ENCODE data around the gene UBTD2.

UBTD2 gene

DNA sequence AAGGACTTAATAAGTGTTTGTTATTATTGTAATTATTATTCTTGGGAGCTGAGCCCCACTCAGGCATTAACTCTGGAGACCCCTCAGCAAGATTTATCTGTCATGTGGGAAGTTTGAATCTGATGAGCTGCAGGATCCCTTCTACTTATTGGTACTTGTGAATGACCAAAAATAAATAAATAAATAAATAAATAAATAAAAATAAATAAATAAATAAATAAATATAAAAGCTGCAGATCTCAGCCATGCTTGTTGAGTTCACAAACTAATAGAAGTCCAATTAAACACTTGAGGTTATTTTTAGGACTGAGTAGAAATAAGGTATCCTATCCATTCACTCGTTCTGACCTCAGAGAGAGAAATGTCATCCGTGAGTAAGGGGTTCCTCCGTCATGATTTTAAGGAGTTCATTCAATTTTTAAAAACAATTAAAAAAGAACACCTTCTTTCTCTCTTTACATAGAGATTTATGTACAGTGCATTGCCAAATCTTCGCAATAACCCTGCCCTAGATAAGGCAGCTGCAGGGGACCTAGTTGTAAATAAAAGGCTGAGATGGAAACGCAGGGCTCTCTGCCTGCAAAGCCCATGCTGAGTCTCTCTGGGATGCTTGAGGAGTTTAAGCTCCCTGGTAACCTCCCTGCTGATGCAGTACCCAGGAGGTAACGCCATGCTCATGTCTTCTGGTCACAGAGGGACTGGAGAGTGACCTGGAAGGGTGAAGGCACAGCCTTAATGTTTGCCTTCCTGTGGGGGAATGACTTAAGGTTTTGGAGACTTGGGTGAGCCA is 88.4 kb downstream of the UBTD2 start:
- no peak overlapping the region for H3K18ac ChIP-seq (ENCODE audit: low read length)
- WGBS (ENCODE audit: extremely low coverage, insufficient coverage, insufficient read length): no CpG with 5 or more reads among the region's 6 CpGs
- H2BK5ac ChIP-seq (ENCODE audit: low read depth, low read length, poor library complexity): no peak overlapping the region

GRCh38 chr5:172193872-172194271 is 89.7 kb downstream of the UBTD2 start, which contains the start of gene EFCAB9:
EFCAB9 (plus strand) TSS chr5:172194172; CDS start chr5:172194173, 1 bp downstream.
- no peak within 1 kb of the TSS for H2AFZ ChIP-seq (ENCODE audit: insufficient read depth, low read length, poor library complexity)
- no peak within 1 kb of the TSS for H3K4me2 ChIP-seq (ENCODE audit: low read length)
- H2BK120ac ChIP-seq (ENCODE audit: insufficient read depth, low read length, poor library complexity): no peak within 1 kb of the TSS
- H3K27me3 ChIP-seq (ENCODE audit: insufficient read depth, low read length): no peaks in the 10 kb centered on the region
- DNase-seq: no peak
- no peak within 1 kb of the TSS for H3K14ac ChIP-seq (ENCODE audit: low read length)
- H3K27ac ChIP-seq (ENCODE audit: low read depth, low read length): no peak within 1 kb of the TSS
- H3K4me3 ChIP-seq (ENCODE audit: low read depth, low read length): no peak within 1 kb of the TSS
- no peak within 1 kb of the TSS for H4K8ac ChIP-seq (ENCODE audit: low read depth, low read length)
- no peak within 1 kb of the TSS for H3K18ac ChIP-seq (ENCODE audit: low read length)
- H4K12ac ChIP-seq (ENCODE audit: low read depth, low read length): no peak within 1 kb of the TSS
- H3K4ac ChIP-seq (ENCODE audit: low read depth, low read length): no peak within 1 kb of the TSS
- WGBS (ENCODE audit: extremely low coverage, insufficient coverage, insufficient read length): no CpG with 5 or more reads among the region's 6 CpGs
- no peak within 1 kb of the TSS for H3K9ac ChIP-seq (ENCODE audit: low read length)
- no peaks in the 10 kb centered on the region for H3K79me2 ChIP-seq (ENCODE audit: control insufficient read depth, insufficient read depth, low read length, poor library complexity)
- no peak within 1 kb of the TSS for H2BK5ac ChIP-seq (ENCODE audit: low read depth, low read length, poor library complexity)
- H4K91ac ChIP-seq (ENCODE audit: low read depth, low read length): no peak within 1 kb of the TSS
- H2BK12ac ChIP-seq (ENCODE audit: low read length): no peak within 1 kb of the TSS
- no peak within 1 kb of the TSS for H2AK5ac ChIP-seq (ENCODE audit: low read length)
- no peaks in the 10 kb centered on the region for H3K9me3 ChIP-seq (ENCODE audit: insufficient read depth, low read depth, low read length)
- peaks cover 2% of the 10 kb centered on the region for H3K79me1 ChIP-seq (ENCODE audit: low read length)
- H3K36me3 ChIP-seq (ENCODE audit: control insufficient read depth in 1 of 2, insufficient read depth in 2 of 2, low read length in 2 of 2): no peaks in the 10 kb centered on the region
- H3K23ac ChIP-seq (ENCODE audit: low read length): no peak within 1 kb of the TSS
- no peaks in the 10 kb centered on the region for H3K4me1 ChIP-seq (ENCODE audit: control insufficient read depth in 1 of 2, insufficient read depth in 2 of 2, low read length in 2 of 2)

More for the DNA sequence above, 88.4 kb downstream of the UBTD2 start:
- no peak overlapping the region for H3K4me3 ChIP-seq (ENCODE audit: low read depth, low read length)
- no peak overlapping the region for H2AFZ ChIP-seq (ENCODE audit: insufficient read depth, low read length, poor library complexity)
- H4K8ac ChIP-seq (ENCODE audit: low read depth, low read length): no peak overlapping the region
- H3K27me3 ChIP-seq (ENCODE audit: insufficient read depth, low read length): no peaks in the 10 kb centered on the region
- H3K79me2 ChIP-seq (ENCODE audit: control insufficient read depth, insufficient read depth, low read length, poor library complexity): no peaks in the 10 kb centered on the region
- H3K14ac ChIP-seq (ENCODE audit: low read length): no peak overlapping the region
- DNase-seq: no peak
- H3K4me2 ChIP-seq (ENCODE audit: low read length): no peak overlapping the region
- no peak overlapping the region for H2BK120ac ChIP-seq (ENCODE audit: insufficient read depth, low read length, poor library complexity)
- peaks cover 0 to 1% of the 10 kb centered on the region in 2 experiments for H3K36me3 ChIP-seq (ENCODE audit: control insufficient read depth in 1 of 2, insufficient read depth in 2 of 2, low read length in 2 of 2)
- H3K79me1 ChIP-seq (ENCODE audit: low read length): no peaks in the 10 kb centered on the region
- no peak overlapping the region for H2AK5ac ChIP-seq (ENCODE audit: low read length)
- no peak overlapping the region for H3K23ac ChIP-seq (ENCODE audit: low read length)
- no peak overlapping the region for H3K9ac ChIP-seq (ENCODE audit: low read length)
- H4K91ac ChIP-seq (ENCODE audit: low read depth, low read length): no peak overlapping the region
- no peak overlapping the region for H4K12ac ChIP-seq (ENCODE audit: low read depth, low read length)
- H3K4ac ChIP-seq (ENCODE audit: low read depth, low read length): no peak overlapping the region
- peaks cover 1% of the 10 kb centered on the region for H3K9me3 ChIP-seq (ENCODE audit: insufficient read depth, low read depth, low read length)
- no peaks in the 10 kb centered on the region for H3K4me1 ChIP-seq (ENCODE audit: control insufficient read depth in 1 of 2, insufficient read depth in 2 of 2, low read length in 2 of 2)
- H3K27ac ChIP-seq (ENCODE audit: low read depth, low read length): no peak overlapping the region
- H2BK12ac ChIP-seq (ENCODE audit: low read length): no peak overlapping the region

GRCh38 chr5:172189693-172190296 is 93.8 kb downstream of the UBTD2 start:
- no peaks in the 10 kb centered on the region for H3K9me3 ChIP-seq (ENCODE audit: insufficient read depth, low read depth, low read length)
- no peak overlapping the region for H3K4ac ChIP-seq (ENCODE audit: low read depth, low read length)
- peak overlapping the region; percentile 44 for H3K14ac ChIP-seq (ENCODE audit: low read length)
- peaks cover 15% of the 10 kb centered on the region for H3K79me2 ChIP-seq (ENCODE audit: control insufficient read depth, insufficient read depth, low read length, poor library complexity)
- H2BK5ac ChIP-seq (ENCODE audit: low read depth, low read length, poor library complexity): peak overlapping the region; percentile 2
- H3K4me3 ChIP-seq (ENCODE audit: low read depth, low read length): no peak overlapping the region
- peaks cover 0 to 3% of the 10 kb centered on the region in 2 experiments for H3K36me3 ChIP-seq (ENCODE audit: control insufficient read depth in 1 of 2, insufficient read depth in 2 of 2, low read length in 2 of 2)
- peaks cover 19% of the 10 kb centered on the region for H3K79me1 ChIP-seq (ENCODE audit: low read length)
- H3K18ac ChIP-seq (ENCODE audit: low read length): no peak overlapping the region
- H2AK5ac ChIP-seq (ENCODE audit: low read length): no peak overlapping the region
- H3K27ac ChIP-seq (ENCODE audit: low read depth, low read length): peak overlapping the region; percentile 21
- H2BK12ac ChIP-seq (ENCODE audit: low read length): no peak overlapping the region
- H4K12ac ChIP-seq (ENCODE audit: low read depth, low read length): no peak overlapping the region
- no peak for DNase-seq
- H3K9ac ChIP-seq (ENCODE audit: low read length): no peak overlapping the region
- no peak overlapping the region for H3K23ac ChIP-seq (ENCODE audit: low read length)
- no peak overlapping the region for H2AFZ ChIP-seq (ENCODE audit: insufficient read depth, low read length, poor library complexity)
- peaks cover 4 to 12% of the 10 kb centered on the region in 2 experiments for H3K4me1 ChIP-seq (ENCODE audit: control insufficient read depth in 1 of 2, insufficient read depth in 2 of 2, low read length in 2 of 2)
- no peaks in the 10 kb centered on the region for H3K27me3 ChIP-seq (ENCODE audit: insufficient read depth, low read length)
- no peak overlapping the region for H4K91ac ChIP-seq (ENCODE audit: low read depth, low read length)
- no CpG with 5 or more reads among the region's 3 CpGs for WGBS (ENCODE audit: extremely low coverage, insufficient coverage, insufficient read length)
- peak overlapping the region; percentile 50 for H3K4me2 ChIP-seq (ENCODE audit: low read length)
- no peak overlapping the region for H2BK120ac ChIP-seq (ENCODE audit: insufficient read depth, low read length, poor library complexity)
- peak overlapping the region; percentile 53 for H4K8ac ChIP-seq (ENCODE audit: low read depth, low read length)

DNA sequence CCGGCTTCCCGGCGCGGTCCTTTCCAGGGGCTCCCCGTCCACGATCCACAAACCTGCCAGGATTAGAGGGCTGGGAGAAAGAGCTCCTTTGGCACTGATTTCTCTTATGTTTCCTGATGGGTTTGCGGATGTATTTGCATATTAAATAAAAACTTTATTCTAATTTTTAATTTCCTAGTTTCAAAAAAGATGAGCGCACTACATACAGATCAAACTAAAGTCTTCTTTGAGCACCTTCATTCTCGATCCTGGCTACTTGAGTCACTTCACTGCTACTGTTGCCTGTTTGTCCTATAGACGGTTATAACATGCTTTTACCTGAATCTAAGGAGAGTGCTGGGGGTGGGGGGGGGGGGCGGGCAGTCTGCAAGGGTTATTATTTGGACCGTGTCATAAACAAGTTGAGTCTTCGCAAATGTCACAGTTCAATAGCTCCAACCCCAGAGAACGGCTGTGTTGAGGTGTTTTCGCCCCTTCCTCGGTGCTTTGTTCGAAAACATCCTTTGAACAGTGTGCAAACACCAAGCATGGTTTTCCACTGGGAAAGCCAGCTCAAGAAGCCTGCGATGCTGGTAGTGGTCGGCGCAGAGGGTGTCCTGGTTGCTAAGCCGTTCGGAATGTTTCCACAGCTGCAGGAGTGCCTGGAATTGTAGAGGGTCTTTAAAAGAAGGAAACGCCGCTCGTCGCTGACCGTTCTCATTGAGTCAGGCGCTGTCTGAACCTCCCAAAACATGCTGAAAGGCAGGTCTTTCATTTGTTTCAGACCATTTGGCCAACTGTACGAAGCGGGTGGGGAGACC is 94.5 kb downstream of the UBTD2 start:
- Histone ChIP-seq H3K79me2 (ENCODE audit: control insufficient read depth, insufficient read depth, low read length, poor library complexity) (peaks cover 19% of the 10 kb centered on the region), H2BK12ac (ENCODE audit: low read length) (no peak overlapping the region), H4K8ac (ENCODE audit: low read depth, low read length) (peak overlapping the region; percentile 82)

More for the DNA sequence above, 94.5 kb downstream of the UBTD2 start:
- peak; percentile 54 to 63 for DNase-seq
- H3K36me3 ChIP-seq (ENCODE audit: control insufficient read depth in 1 of 2, insufficient read depth in 2 of 2, low read length in 2 of 2): peaks cover 3 to 4% of the 10 kb centered on the region in 2 experiments
- H4K12ac ChIP-seq (ENCODE audit: low read depth, low read length): no peak overlapping the region
- H3K4me2 ChIP-seq (ENCODE audit: low read length): peak overlapping the region; percentile 73
- no CpG with 5 or more reads among the region's 30 CpGs for WGBS (ENCODE audit: extremely low coverage, insufficient coverage, insufficient read length)
- H2AK5ac ChIP-seq (ENCODE audit: low read length): no peak overlapping the region
- H3K4ac ChIP-seq (ENCODE audit: low read depth, low read length): no peak overlapping the region
- H3K27me3 ChIP-seq (ENCODE audit: insufficient read depth, low read length): no peaks in the 10 kb centered on the region
- peak overlapping the region; percentile 63 for H3K27ac ChIP-seq (ENCODE audit: low read depth, low read length)
- peaks cover 4 to 12% of the 10 kb centered on the region in 2 experiments for H3K4me1 ChIP-seq (ENCODE audit: control insufficient read depth in 1 of 2, insufficient read depth in 2 of 2, low read length in 2 of 2)
- no peak overlapping the region for H4K91ac ChIP-seq (ENCODE audit: low read depth, low read length)
- no peak overlapping the region for H3K18ac ChIP-seq (ENCODE audit: low read length)
- H3K14ac ChIP-seq (ENCODE audit: low read length): peak overlapping the region; percentile 44
- H3K4me3 ChIP-seq (ENCODE audit: low read depth, low read length): no peak overlapping the region
- H2BK5ac ChIP-seq (ENCODE audit: low read depth, low read length, poor library complexity): peak overlapping the region; percentile 2
- H2AFZ ChIP-seq (ENCODE audit: insufficient read depth, low read length, poor library complexity): no peak overlapping the region
- no peaks in the 10 kb centered on the region for H3K9me3 ChIP-seq (ENCODE audit: insufficient read depth, low read depth, low read length)
- H3K9ac ChIP-seq (ENCODE audit: low read length): no peak overlapping the region
- peaks cover 19% of the 10 kb centered on the region for H3K79me1 ChIP-seq (ENCODE audit: low read length)
- H3K23ac ChIP-seq (ENCODE audit: low read length): no peak overlapping the region
- no peak overlapping the region for H2BK120ac ChIP-seq (ENCODE audit: insufficient read depth, low read length, poor library complexity)
